Fibroblast of villous mesenchyme (primary cell): Measurements from ENCODE around the gene MAGI2. TPM values are rescaled to one million over a fixed set of nuclear protein-coding genes. Genes with fewer than 3 reads are reported as not detected.
"Not testable (repeated sequence)": the region's sequence is repeated elsewhere in the genome, so short reads cannot be mapped to it uniquely, and the experiment has no call there.

Experiments used
- DNase-seq: peaks from one replicate; pipeline ENCODE4 v3.0.0-alpha.2; 2010; ENCODE audit warnings: low read depth
- H3K4me3 ChIP-seq: 2 replicates; pipeline ENCODE4 v1.5.1; 2011; ENCODE audit warnings: low read depth, mild to moderate bottlenecking, low read length
- total RNA-seq: library from RNA; depleted of rRNA; stranded (reverse); fragments of >200 nt; gene quantifications from 2 replicates; pipeline ENCODE4 v1.2.3, GENCODE V29; 2012
- TF ChIP-seq, protein P1 (sequence below): IDR thresholded peaks from 2 replicates; pipeline ENCODE4 v1.5.1; 2012; ENCODE audit warnings: low read depth, mild to moderate bottlenecking, low read length; ENCODE audit not compliant: insufficient read depth

Gene MAGI2
- total RNA-seq, 1 donor = 24.6 TPM

DNA sequence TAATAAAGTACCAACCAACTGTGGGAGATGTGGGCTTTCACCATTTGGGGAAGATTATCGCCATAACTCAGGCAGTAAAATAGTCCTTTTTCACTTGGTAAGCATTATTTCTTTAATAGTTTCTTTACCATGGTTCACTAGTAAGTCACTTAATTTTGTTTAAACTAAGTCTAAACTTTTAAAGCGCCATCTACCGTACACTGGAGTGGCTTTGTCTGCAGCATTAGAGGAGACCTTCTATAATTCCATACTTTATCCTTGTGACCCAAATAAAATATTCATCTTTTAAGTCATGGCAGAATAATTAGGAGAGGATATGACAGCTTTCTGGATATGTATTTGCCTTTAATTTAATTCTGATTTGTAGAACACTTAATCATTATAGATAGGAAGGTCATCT lies 468.0 kb downstream of the MAGI2 start:
- H3K4me3 ChIP-seq = no peak overlapping the region
- DNase-seq = no peak
- TF ChIP-seq, protein P1, sequence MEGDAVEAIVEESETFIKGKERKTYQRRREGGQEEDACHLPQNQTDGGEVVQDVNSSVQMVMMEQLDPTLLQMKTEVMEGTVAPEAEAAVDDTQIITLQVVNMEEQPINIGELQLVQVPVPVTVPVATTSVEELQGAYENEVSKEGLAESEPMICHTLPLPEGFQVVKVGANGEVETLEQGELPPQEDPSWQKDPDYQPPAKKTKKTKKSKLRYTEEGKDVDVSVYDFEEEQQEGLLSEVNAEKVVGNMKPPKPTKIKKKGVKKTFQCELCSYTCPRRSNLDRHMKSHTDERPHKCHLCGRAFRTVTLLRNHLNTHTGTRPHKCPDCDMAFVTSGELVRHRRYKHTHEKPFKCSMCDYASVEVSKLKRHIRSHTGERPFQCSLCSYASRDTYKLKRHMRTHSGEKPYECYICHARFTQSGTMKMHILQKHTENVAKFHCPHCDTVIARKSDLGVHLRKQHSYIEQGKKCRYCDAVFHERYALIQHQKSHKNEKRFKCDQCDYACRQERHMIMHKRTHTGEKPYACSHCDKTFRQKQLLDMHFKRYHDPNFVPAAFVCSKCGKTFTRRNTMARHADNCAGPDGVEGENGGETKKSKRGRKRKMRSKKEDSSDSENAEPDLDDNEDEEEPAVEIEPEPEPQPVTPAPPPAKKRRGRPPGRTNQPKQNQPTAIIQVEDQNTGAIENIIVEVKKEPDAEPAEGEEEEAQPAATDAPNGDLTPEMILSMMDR = no peak

DNA sequence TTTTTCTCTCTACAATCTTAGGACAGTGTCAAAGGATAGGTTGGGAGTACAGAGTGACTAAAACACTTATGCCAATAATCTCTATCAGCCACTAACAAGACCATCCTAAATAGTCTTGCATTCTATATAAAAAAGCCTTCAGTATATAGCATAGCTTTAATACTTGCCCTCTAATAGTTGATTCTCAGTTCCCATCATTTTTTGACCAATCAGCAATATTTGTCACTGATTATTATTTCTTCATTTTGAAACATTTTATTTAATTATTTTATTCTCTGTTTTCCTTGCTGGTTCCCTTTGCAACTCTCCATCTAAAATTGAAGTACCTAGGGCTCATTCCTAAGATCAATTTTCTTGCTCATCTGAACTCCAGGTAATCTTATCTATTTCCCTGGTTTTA lies 470.0 kb downstream of the MAGI2 start:
- DNase-seq = no peak
- TF ChIP-seq, protein P1 = no peak

GRCh38 chr7:78970440-78970916 lies 483.0 kb downstream of the MAGI2 start:
- TF ChIP-seq, protein P1 = no peak
- no peak for DNase-seq
- H3K4me3 ChIP-seq = no peak overlapping the region

More for the DNA sequence above, 470.0 kb downstream of the MAGI2 start:
- no peak overlapping the region for H3K4me3 ChIP-seq

GRCh38 chr7:78968951-78969350 lies 484.5 kb downstream of the MAGI2 start:
- TF ChIP-seq, protein P1 = no peak
- no peak for DNase-seq

GRCh38 chr7:78967561-78967960 lies 485.9 kb downstream of the MAGI2 start:
- DNase-seq, H3K4me3 ChIP-seq: not testable (repeated sequence)

More at GRCh38 chr7:78968951-78969350, 484.5 kb downstream of the MAGI2 start:
- H3K4me3 ChIP-seq = no peak overlapping the region

GRCh38 chr7:78967046-78967445 lies 486.4 kb downstream of the MAGI2 start:
- DNase-seq = peak; percentile 49
- TF ChIP-seq, protein P1 = no peak
- no peak overlapping the region for H3K4me3 ChIP-seq

DNA sequence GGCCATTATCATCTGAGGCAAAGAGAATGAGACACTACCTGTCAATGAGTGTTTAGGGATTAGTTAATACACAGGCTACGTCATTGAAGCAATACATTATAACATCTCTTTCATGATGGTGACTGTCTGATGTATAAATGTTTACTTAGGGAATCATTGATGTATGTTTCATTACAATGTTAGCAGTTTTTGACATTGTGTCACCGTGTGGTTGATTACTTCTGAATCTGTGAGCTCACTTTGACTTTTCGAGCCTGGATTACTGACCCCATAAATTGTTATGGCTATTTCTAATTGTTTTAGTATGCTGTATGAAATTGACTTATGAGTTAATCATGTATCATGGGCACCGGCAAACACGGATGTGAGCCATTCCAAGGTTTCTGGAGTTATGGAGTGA lies 494.0 kb downstream of the MAGI2 start:
- no peak for DNase-seq

More for the DNA sequence above, 494.0 kb downstream of the MAGI2 start:
- TF ChIP-seq, protein P1 = no peak
- no peak overlapping the region for H3K4me3 ChIP-seq
